Measurements from ENCODE around the gene TSC22D2. TPM values are rescaled to one million over a fixed set of nuclear protein-coding genes. Genes with fewer than 3 reads are reported as not detected.

Gene TSC22D2
- total and polyA plus RNA-seq, 11 donors = 11.5 to 55.8 (median 22.6) TPM

GRCh38 chr3:150419076-150419868 lies 11.2 kb downstream of the TSC22D2 start:
- Histone ChIP-seq H3K27me3 (no peaks in the 10 kb centered on the region), H3K4me3 (no peak overlapping the region), H3K9me3 (no peaks in the 10 kb centered on the region), H3K4me1 (peaks cover 8 to 95% (median 68%) of the 10 kb centered on the region in 12 donors), H3K36me3 (peaks cover 0 to 13% (median 4%) of the 10 kb centered on the region in 9 donors), H3K27ac (peak overlapping the region in 1 of 12 donors; percentile 26)
- 20 to 33% (median 28%) methylated on average over 1 of the region's 1 CpG for WGBS, 4 donors
- no peak for ATAC-seq
- no peak for TF ChIP-seq CTCF (IDR thresholded peaks at IDR 0.05)
- TF ChIP-seq POLR2A (IDR thresholded peaks at IDR 0.05) = no peak
- intact Hi-C loops (cut with DNase I) = loop anchor here in 4 of 10 donors (5.0 to 10.0 kb wide), 4 partner anchors 33 to 194 kb away; no protein-coding TSS in a partner anchor
- no peak for DNase-seq

GRCh38 chr3:150419959-150420358 lies 11.9 kb downstream of the TSC22D2 start:
- peaks cover 0 to 13% (median 4%) of the 10 kb centered on the region in 9 donors for H3K36me3 ChIP-seq
- H3K27me3 ChIP-seq = no peaks in the 10 kb centered on the region
- no peak for TF ChIP-seq CTCF (IDR thresholded peaks at IDR 0.05)
- TF ChIP-seq POLR2A (IDR thresholded peaks at IDR 0.05) = no peak
- no peak for ATAC-seq
- H3K4me1 ChIP-seq = peaks cover 7 to 88% (median 61%) of the 10 kb centered on the region in 12 donors
- peak overlapping the region in 1 of 12 donors; percentile 26 for H3K27ac ChIP-seq
- no peak overlapping the region for H3K4me3 ChIP-seq
- no peaks in the 10 kb centered on the region for H3K9me3 ChIP-seq
- intact Hi-C loops (cut with DNase I) = loop anchor here in 4 of 10 donors (5.0 to 10.0 kb wide), 4 partner anchors 32 to 195 kb away; no protein-coding TSS in a partner anchor
- DNase-seq = no peak

- intact Hi-C loops (cut with DNase I) = no loop called here
- no peak for DNase-seq
- Histone ChIP-seq H3K4me1 (peaks cover 3 to 85% (median 53%) of the 10 kb centered on the region in 12 donors), H3K27me3 (no peaks in the 10 kb centered on the region), H3K36me3 (peaks cover 0 to 9% (median 3%) of the 10 kb centered on the region in 9 donors), H3K9me3 (no peaks in the 10 kb centered on the region), H3K4me3 (no peak overlapping the region), H3K27ac (no peak overlapping the region)
- 64 to 81% (median 73%) methylated on average over 3 of the region's 3 CpGs for WGBS, 4 donors
- ATAC-seq = no peak
- TF ChIP-seq POLR2A (IDR thresholded peaks at IDR 0.05) (no peak), CTCF (IDR thresholded peaks at IDR 0.05) (no peak)
Measured at GRCh38 chr3:150421256-150421655, 13.2 kb downstream of the TSC22D2 start.

- no peak overlapping the region for H3K27ac ChIP-seq
- ATAC-seq (peak in 2 of 4 donors; percentile 48 to 54), DNase-seq (no peak)
- no peaks in the 10 kb centered on the region for H3K9me3 ChIP-seq
- intact Hi-C loops (cut with DNase I) = no loop called here
- H3K4me3 ChIP-seq = no peak overlapping the region
- peaks cover 0 to 9% (median 3%) of the 10 kb centered on the region in 9 donors for H3K36me3 ChIP-seq
- H3K4me1 ChIP-seq = peaks cover 3 to 84% (median 50%) of the 10 kb centered on the region in 12 donors
- 62 to 75% (median 68%) methylated on average over 3 of the region's 3 CpGs for WGBS, 4 donors
- no peaks in the 10 kb centered on the region for H3K27me3 ChIP-seq
- TF ChIP-seq POLR2A (IDR thresholded peaks at IDR 0.05) = no peak
- TF ChIP-seq CTCF (IDR thresholded peaks at IDR 0.05) = no peak
Measured at GRCh38 chr3:150421799-150422548, 13.9 kb downstream of the TSC22D2 start.
